ENCODE measurements around the gene TSFM. TPM values are rescaled to one million over a fixed set of nuclear protein-coding genes. Genes with fewer than 3 reads are reported as not detected.
A peak's percentile ranks its signal among the peaks of the same experiment; 100 is the strongest.

TSFM gene
- total and polyA plus RNA-seq, 9 of the 15 experiments (the other 6 are each of a cell fraction or from before 2014, with no cell fraction given), result 44.6 to 198 (median 60.2) TPM

- TF ChIP-seq RAD51 (IDR thresholded peaks at IDR 0.05; ENCODE audit: borderline replicate concordance, low read depth) (no peak), CTBP1 (IDR thresholded peaks at IDR 0.05; ENCODE audit: borderline replicate concordance) (peak; percentile 38; the same call in 1 of the 2 replicates), ZNF785 (CRISPR knock-in tag; IDR thresholded peaks at IDR 0.05) (no peak), PRDM10 (IDR thresholded peaks at IDR 0.05; ENCODE audit: partially characterized antibody) (no peak), RBM22 (IDR thresholded peaks at IDR 0.05; ENCODE audit: low read depth, low read length, poor library complexity, severe bottlenecking) (no peak), NCOA1 (IDR thresholded peaks at IDR 0.05; ENCODE audit: low read depth) (no peak), ATF7 (IDR thresholded peaks at IDR 0.05) (no peak), MCM3 (IDR thresholded peaks at IDR 0.05) (no peak), ADNP (tag; IDR thresholded peaks at IDR 0.05) (no peak), FOSL1 (tag; conservative IDR thresholded peaks at IDR 0.05) (0 out of 2 replicates have a peak, but pooled peaks have one; percentile 16), NONO (IDR thresholded peaks at IDR 0.05; ENCODE audit: low read depth in 2 of 2, low read length in 1 of 2) (0 out of 4 replicates have a peak, but pooled peaks of 1 of the 2 experiments have one; percentile 34), ZNF696 (CRISPR knock-in tag; conservative IDR thresholded peaks at IDR 0.05) (no peak), SIN3A (IDR thresholded peaks at IDR 0.05; ENCODE audit: borderline replicate concordance in 2 of 2, control insufficient read depth in 1 of 2, low read depth in 2 of 2, low read length in 2 of 2) (0 out of 4 replicates have a peak, but pooled peaks of 1 of the 2 experiments have one; percentile 28), ZNF280A (IDR thresholded peaks at IDR 0.05; ENCODE audit: low read depth, partially characterized antibody) (no peak), NFRKB (IDR thresholded peaks at IDR 0.05; ENCODE audit: low read depth) (no peak), DPF2 (IDR thresholded peaks at IDR 0.05) (no peak), DMBX1 (CRISPR knock-in tag; IDR thresholded peaks at IDR 0.05; ENCODE audit: borderline replicate concordance) (no peak), ARHGAP35 (IDR thresholded peaks at IDR 0.05; ENCODE audit: partially characterized antibody) (no peak)
- TF ChIP-seq, protein P1, sequence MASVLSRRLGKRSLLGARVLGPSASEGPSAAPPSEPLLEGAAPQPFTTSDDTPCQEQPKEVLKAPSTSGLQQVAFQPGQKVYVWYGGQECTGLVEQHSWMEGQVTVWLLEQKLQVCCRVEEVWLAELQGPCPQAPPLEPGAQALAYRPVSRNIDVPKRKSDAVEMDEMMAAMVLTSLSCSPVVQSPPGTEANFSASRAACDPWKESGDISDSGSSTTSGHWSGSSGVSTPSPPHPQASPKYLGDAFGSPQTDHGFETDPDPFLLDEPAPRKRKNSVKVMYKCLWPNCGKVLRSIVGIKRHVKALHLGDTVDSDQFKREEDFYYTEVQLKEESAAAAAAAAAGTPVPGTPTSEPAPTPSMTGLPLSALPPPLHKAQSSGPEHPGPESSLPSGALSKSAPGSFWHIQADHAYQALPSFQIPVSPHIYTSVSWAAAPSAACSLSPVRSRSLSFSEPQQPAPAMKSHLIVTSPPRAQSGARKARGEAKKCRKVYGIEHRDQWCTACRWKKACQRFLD (CRISPR knock-in tag; IDR thresholded peaks at IDR 0.05), result no peak
- TF ChIP-seq, protein P2, sequence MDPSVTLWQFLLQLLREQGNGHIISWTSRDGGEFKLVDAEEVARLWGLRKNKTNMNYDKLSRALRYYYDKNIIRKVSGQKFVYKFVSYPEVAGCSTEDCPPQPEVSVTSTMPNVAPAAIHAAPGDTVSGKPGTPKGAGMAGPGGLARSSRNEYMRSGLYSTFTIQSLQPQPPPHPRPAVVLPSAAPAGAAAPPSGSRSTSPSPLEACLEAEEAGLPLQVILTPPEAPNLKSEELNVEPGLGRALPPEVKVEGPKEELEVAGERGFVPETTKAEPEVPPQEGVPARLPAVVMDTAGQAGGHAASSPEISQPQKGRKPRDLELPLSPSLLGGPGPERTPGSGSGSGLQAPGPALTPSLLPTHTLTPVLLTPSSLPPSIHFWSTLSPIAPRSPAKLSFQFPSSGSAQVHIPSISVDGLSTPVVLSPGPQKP (CRISPR knock-in tag; IDR thresholded peaks at IDR 0.05), result no peak
Observed at GRCh38 chr12:57755454-57756372, 26.9 kb upstream of the TSFM start (continued).

Data from K562 (cell line).